GM12891 (cell line): ENCODE measurements around the gene SCAPER.

Source experiments
- PAX5 ChIP-seq: IDR thresholded peaks from 2 replicates; pipeline ENCODE4 v1.6.1; 2011; ENCODE audit warnings: low read length, moderate library complexity, mild to moderate bottlenecking; ENCODE audit not compliant: insufficient read depth, severe bottlenecking
- POLR2A ChIP-seq: IDR thresholded peaks from 2 replicates; pipeline ENCODE4 v1.6.1; 2011; ENCODE audit warnings: low read depth, low read length, control low read depth
- TAF1 ChIP-seq: IDR thresholded peaks from 2 replicates; pipeline ENCODE4 v1.6.1; 2011; ENCODE audit warnings: low read depth, low read length, control low read depth

GRCh38 chr15:76575679-76576078 lies 329.5 kb downstream of the SCAPER start:
- no peak for TF ChIP-seq PAX5
- no peak for TF ChIP-seq POLR2A
- TF ChIP-seq TAF1: no peak
